ENCODE measurements around the gene ASPM.
"Not testable (repeated sequence)": the region's sequence is repeated elsewhere in the genome, so short reads cannot be mapped to it uniquely, and the experiment has no call there.

ASPM gene

DNA sequence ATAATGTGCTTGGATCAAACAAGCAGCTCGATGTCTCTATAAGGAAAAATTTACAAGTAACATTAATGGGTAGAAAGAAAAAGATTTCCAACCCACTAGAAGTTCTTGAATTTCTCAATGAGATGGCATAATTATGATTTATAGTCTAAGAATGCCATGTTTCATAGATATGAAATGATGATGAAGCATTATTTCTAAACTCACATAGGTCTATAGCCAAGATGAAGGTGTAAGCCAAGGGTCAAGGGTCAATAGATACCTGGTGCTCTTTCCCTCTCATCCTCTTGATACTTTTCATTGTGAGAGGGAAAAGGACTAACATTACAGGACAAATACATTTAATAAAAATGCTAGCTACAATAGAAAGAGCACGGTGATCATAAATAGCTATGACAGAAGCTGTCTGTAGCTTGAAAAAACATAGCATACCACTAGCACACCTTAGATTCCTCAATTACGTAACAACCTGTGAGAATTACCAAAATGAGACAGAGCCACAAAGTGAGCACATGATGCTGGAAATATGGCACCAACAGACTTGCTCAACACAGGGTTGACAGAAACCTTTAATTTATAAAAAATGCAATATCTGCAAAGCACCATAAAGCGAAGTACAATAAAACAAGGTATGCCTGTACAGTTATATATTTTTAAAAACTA lies 53.1 kb downstream of the ASPM start:
- DNase-seq (ENCODE audit: extremely low spot score, insufficient read length, low read depth), result no peak
- no peak for FAIRE-seq

DNA sequence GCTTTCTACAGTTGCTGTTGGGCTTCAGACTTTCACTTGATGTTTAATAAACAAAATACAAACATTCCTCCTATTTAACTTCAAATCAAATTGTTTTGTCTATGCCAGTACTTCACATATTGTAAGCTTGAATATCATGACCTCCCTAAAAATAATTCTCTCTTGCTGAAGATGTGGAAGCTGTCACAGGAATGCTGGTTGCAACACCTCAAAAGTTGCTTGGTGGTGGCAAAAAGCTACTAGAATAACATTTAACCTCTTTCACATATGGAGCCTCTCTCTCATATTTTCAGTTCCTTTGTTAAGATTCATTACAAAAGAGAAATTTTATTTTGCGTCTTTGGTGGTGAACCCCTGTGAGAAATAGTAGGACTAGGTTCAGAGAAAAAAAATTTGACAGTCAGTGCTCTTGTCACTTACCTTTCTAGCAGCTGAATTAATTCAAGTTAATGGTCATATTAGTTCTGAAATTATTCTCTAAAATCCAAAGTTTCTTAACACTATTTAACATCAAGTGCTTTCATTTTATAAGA lies 53.9 kb downstream of the ASPM start:
- FAIRE-seq (no peak), DNase-seq (ENCODE audit: extremely low spot score, insufficient read length, low read depth) (no peak)

DNA sequence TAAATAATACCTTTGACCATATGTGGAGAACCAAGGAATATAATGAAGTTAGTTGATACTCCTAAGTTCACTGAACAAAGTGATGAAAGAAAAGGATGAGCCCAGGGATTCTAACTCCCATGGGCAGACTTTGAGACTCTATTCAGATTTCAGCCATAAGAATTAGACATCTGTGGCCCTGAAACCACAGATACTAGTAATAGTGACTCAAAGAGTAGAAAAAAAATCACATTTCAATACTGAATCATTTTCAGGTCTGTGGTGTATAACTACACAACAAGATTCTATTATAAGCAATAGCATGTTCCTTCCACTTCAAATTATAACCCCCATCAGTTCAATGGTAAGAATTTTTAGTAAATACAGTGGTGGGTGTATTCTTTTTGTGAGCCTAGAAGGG lies 63.0 kb downstream of the ASPM start:
- no peak for FAIRE-seq
- no peak for DNase-seq (ENCODE audit: extremely low spot score, insufficient read length, low read depth)

GRCh38 chr1:197081117-197081753 lies 65.2 kb downstream of the ASPM start:
- no peak for DNase-seq (ENCODE audit: extremely low spot score, insufficient read length, low read depth)
- FAIRE-seq, result no peak

DNA sequence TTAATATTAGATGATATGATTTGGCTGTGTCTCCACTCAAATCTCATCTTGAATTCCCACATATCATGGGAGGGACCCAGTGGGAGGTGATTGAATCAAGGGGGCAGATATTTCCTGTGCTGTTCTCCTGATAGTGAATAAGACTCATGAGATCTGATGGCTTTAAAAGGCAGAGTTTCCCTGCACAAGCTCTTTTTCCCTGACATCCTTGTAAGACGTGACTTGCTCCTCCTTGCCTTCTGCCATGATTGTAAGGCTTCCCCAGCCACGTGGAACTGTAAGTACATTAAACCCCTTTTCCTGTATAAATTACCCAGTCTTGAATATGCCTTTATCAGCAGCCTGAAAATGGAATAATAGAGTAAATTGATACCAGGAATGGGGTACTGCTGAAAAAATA lies 66.1 kb downstream of the ASPM start:
- no peak for DNase-seq (ENCODE audit: extremely low spot score, insufficient read length, low read depth)
- no peak for FAIRE-seq

DNA sequence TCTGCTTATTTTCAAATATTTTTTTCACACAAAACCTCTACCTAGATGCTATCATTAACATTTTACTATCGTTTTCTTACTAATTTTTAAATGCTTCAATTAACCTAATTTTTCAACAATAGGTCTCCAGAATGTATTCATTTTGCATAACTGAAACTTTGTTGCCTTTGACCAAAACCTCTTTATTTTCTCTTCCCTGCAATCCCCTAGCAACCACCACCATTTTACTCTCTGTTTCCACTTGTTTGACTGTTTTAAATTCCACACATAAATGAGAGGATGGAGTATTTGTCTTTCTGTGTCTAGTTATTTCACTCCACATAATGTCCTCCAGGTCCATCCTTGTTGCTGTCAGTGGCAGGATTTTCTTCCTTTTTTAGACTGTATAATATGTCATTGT lies 69.9 kb downstream of the ASPM start:
- DNase-seq (ENCODE audit: extremely low spot score, insufficient read length, low read depth) (no peak), FAIRE-seq (no peak)

DNA sequence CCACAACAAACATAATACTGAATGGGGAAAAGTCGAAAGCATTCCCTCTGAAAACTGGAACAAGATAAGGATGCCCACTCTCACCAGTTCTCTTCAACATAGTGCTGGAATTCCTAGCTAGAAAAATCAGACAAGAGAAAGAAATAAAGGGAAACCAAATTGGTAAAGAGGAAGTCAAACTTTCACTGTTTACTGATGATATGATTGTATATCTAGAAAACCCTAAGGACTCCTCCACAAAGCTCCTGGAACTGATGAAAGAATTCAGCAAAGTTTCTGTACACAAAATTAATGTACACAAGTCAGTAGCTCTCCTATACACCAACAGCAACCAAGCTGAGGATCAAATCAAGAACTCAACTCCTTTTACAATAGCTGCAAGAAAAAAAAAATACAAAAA lies 72.5 kb downstream of the ASPM start:
- DNase-seq (ENCODE audit: extremely low spot score, insufficient read length, low read depth) (no peak), FAIRE-seq (no peak)

GRCh38 chr1:197067457-197067818 lies 79.0 kb downstream of the ASPM start:
- FAIRE-seq, result no peak
- no peak for DNase-seq (ENCODE audit: extremely low spot score, insufficient read length, low read depth)

DNA sequence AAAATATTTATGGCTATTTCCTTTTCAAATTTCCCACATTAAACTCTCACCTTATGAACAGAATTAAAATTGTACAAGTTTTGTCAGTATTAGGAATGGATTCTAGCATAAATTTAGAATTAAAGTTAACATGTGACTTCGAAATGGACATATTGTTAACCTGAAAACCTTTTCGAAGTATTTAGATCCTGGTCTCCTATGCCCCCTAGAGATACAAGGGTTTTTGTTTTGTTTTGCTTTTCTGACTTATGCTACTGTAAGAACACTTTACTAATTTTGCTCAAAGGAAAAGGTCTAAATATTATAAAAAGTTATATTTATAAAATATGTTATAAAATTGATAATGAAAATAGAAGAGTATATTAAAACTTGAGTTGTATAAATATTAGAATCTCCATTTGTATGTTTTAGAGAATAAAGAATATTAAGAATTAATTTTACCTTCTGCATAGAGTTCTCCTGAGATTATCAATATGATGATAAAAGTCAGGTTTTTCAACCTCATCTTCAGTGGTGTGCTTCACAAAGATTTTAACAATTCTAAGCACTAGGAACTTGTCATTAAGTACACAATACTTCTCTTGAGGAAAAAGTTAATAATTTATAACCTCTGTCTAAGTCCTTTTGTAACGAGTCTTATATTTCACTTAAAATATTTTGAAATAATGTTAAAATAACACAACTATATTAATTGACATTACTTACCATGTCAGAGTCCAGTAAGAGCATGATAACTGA lies 79.6 kb downstream of the ASPM start, which contains the start of gene F13B:
TSS of gene F13B (minus strand) at position 542 of the 738 bp plus-strand sequence. CDS start at position 505, 37 bp downstream.
- DNase-seq (ENCODE audit: extremely low spot score, insufficient read length, low read depth) (no peak), FAIRE-seq (no peak)

DNA sequence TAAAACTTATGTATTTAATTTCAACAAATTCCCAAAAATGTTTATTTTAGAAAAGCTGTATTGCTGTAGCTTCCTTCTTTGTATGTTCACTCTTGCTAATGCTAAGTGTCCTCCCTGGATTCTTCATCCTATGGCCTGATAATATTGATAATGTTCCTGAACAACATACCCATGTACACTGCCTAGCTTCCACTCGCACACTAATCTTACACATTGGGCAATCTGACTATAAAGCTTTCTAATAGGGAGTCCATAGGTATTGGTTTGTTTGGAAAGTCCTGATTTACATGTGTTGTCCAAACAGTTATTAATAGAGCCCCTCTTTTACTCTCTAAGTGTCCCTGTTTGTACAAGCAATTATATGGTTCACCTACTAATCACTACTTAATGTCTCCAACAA lies 80.2 kb downstream of the ASPM start:
- DNase-seq (ENCODE audit: extremely low spot score, insufficient read length, low read depth) (no peak), FAIRE-seq (no peak)

DNA sequence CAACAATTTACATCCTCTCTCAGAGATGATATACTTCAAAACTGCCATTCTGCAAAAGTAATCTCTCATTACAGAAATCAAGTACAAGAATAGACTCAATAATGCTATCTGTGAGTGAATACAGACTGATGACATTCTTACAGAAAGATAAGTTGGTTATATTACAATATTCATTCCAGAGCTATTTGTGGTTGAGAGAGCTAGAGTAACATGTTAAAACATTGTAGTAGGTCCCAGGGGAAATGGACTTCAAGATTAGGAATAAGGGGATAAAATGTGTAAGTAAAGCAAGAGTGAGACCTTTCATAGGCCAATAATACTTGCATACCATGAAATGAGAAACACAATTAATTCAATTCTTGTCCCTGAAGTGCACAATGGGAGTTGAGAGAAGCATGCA lies 80.9 kb downstream of the ASPM start:
- DNase-seq (ENCODE audit: extremely low spot score, insufficient read length, low read depth), result no peak
- no peak for FAIRE-seq

- DNase-seq (ENCODE audit: extremely low spot score, insufficient read length, low read depth) (no peak), FAIRE-seq (no peak)
Observed at GRCh38 chr1:197063212-197063611, 83.3 kb downstream of the ASPM start.

DNA sequence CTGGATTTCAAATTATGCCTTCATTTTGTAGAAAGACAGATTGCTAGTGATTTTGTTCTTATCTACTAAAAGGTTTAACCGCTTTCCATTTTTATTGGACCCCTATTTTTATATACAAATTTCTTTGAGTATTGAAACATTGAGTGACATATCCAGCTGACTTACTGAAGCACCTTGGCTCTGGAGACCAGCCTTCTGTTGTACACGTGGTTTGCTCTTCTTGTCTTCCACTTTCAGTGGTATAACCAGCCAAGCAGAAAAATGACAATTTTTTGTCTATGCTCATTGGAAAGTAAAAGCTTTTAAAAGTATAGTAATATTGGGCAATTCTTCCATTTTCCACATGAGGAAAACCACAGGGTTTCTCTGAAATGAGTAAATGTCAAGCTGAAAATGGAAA lies 83.8 kb downstream of the ASPM start:
- FAIRE-seq, result peak; percentile 42
- no peak for DNase-seq (ENCODE audit: extremely low spot score, insufficient read length, low read depth)

DNA sequence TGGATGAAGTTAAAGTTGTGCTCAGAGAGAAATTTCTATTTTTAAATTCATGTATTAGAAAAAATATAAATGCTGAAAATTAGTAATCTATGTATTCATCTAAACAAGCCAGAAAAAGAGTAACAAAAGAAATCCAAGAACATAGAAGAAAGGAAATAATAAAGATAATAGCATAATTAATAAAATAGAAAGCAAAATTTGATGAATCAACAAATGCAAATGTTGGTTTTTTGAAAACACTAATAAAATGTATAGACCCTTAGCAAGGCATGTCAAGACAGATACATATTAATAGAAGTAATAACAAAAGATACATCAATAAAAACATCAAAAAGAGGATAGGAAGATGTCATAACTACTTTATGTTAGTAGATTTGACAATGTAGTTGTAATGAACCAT lies 97.4 kb downstream of the ASPM start:
- DNase-seq (ENCODE audit: extremely low spot score, insufficient read length, low read depth), result no peak
- FAIRE-seq, result no peak

- no peak for FAIRE-seq
- DNase-seq (ENCODE audit: extremely low spot score, insufficient read length, low read depth), result no peak
Observed at GRCh38 chr1:197042676-197043341, 103.7 kb downstream of the ASPM start.

- no peak for FAIRE-seq
- DNase-seq (ENCODE audit: extremely low spot score, insufficient read length, low read depth), result no peak
Observed at GRCh38 chr1:197041486-197042353, 104.7 kb downstream of the ASPM start.

GRCh38 chr1:197036861-197037260 lies 109.6 kb downstream of the ASPM start:
- FAIRE-seq, result no peak
- no peak for DNase-seq (ENCODE audit: extremely low spot score, insufficient read length, low read depth)

- DNase-seq (ENCODE audit: extremely low spot score, insufficient read length, low read depth); FAIRE-seq: not testable (repeated sequence)
Observed at GRCh38 chr1:197034631-197035339, 111.7 kb downstream of the ASPM start.
